Subcutaneous abdominal adipose tissue (tissue), 5 donors: Measurements from ENCODE around the gene ANKRD11.
A peak's percentile ranks its signal among the peaks of the same experiment; 100 is the strongest.
"Not testable (repeated sequence)": the region's sequence is repeated elsewhere in the genome, so short reads cannot be mapped to it uniquely, and the experiment has no call there.

Experiments used
- H3K27ac ChIP-seq: one replicate; pipeline ENCODE4 v1.7.0; 2013; ENCODE audit warnings: low read depth, mild to moderate bottlenecking, inconsistent platforms, low read length, moderate library complexity
- H3K27me3 ChIP-seq, 5 donors: one replicate each; pipeline ENCODE4 v1.7.0; 2013; ENCODE audit warnings: low read length in 5 of 5, inconsistent platforms in 1 of 5; ENCODE audit not compliant: control insufficient read depth in 5 of 5, insufficient read depth in 4 of 5
- H3K36me3 ChIP-seq, 5 donors: one replicate each; pipeline ENCODE4 v1.7.0; 2013; ENCODE audit warnings: low read length in 5 of 5; ENCODE audit not compliant: control insufficient read depth in 5 of 5, insufficient read depth in 5 of 5
- H3K4me1 ChIP-seq, 5 donors: one replicate each; pipeline ENCODE4 v1.7.0; 2013; ENCODE audit warnings: low read length in 5 of 5, mild to moderate bottlenecking in 3 of 5, moderate library complexity in 1 of 5; ENCODE audit not compliant: control insufficient read depth in 5 of 5, insufficient read depth in 5 of 5
- H3K4me3 ChIP-seq, 5 donors: one replicate each; pipeline ENCODE4 v1.7.0; 2013; ENCODE audit warnings: low read length in 5 of 5, low read depth in 1 of 5
- H3K9ac ChIP-seq, 5 donors: one replicate each; pipeline ENCODE4 v1.7.0; 2013; ENCODE audit warnings: low read length in 5 of 5, mild to moderate bottlenecking in 4 of 5, moderate library complexity in 3 of 5
- H3K9me3 ChIP-seq, 5 donors: one replicate each; pipeline ENCODE4 v1.7.0; 2013; ENCODE audit warnings: low read length in 5 of 5; ENCODE audit not compliant: control insufficient read depth in 5 of 5
- donor health status: healthy.
- donor health status: healthy.
- donor health status: healthy.
- donor health status: healthy.
- donor health status: healthy.

The ANKRD11 gene

DNA sequence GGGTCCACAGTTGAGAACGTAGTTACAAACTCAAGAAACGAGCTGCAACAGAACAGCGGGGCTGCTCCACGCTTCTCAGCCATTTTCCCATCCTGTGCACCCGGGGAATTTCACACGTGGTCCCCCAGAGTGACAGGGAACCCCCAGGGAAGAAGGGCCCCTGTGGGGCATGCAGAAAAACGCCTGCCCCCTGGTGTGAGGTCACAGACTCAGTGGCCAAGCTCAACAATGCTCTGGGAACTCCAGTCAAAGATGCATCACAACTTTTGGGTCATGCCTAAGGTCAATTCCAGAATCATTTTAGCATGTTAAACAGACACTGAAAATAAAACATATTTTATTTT lies 157.5 kb downstream of the ANKRD11 start:
- Histone ChIP-seq H3K27ac (no peak overlapping the region), H3K9ac (no peak overlapping the region), H3K4me1 (peaks cover 20 to 59% (median 34%) of the 10 kb centered on the region in 5 donors), H3K9me3 (no peaks in the 10 kb centered on the region), H3K27me3 (no peaks in the 10 kb centered on the region), H3K36me3 (no peaks in the 10 kb centered on the region), H3K4me3 (no peak overlapping the region)

DNA sequence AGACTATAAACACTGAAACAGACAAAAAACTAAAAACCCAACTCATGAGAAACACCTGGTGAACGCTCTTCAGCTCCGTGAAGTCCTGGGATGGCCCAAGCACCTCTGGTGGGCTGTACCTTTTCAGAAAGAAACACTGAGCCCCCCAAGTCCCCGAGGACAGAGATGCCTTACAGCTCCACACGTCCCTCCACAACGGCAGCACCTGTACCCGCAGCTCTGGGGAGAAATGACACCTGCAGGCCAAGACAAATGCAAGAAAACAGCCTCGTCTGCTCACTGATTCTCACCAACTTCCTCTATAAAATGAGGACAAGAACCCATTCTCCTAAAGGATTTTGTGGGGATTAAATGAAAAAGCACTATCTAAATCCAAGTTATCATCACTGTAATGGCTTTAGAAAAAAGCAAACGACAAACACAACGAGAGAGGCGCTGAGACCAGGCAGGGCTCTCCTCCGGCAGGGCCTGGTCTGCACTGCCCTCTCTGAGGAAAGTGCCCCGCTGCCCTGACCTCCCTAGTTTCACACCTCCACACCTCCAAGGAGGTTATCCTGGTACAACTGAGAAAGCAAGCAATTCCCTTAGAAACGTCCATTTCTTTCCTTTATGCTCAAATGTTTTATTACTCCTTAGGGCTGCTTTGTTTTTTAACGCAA lies 158.0 kb downstream of the ANKRD11 start:
- Histone ChIP-seq H3K9me3 (no peaks in the 10 kb centered on the region), H3K36me3 (no peaks in the 10 kb centered on the region), H3K27me3 (no peaks in the 10 kb centered on the region), H3K9ac (no peak overlapping the region), H3K4me3 (no peak overlapping the region), H3K4me1 (peaks cover 20 to 57% (median 34%) of the 10 kb centered on the region in 5 donors), H3K27ac (no peak overlapping the region)

DNA sequence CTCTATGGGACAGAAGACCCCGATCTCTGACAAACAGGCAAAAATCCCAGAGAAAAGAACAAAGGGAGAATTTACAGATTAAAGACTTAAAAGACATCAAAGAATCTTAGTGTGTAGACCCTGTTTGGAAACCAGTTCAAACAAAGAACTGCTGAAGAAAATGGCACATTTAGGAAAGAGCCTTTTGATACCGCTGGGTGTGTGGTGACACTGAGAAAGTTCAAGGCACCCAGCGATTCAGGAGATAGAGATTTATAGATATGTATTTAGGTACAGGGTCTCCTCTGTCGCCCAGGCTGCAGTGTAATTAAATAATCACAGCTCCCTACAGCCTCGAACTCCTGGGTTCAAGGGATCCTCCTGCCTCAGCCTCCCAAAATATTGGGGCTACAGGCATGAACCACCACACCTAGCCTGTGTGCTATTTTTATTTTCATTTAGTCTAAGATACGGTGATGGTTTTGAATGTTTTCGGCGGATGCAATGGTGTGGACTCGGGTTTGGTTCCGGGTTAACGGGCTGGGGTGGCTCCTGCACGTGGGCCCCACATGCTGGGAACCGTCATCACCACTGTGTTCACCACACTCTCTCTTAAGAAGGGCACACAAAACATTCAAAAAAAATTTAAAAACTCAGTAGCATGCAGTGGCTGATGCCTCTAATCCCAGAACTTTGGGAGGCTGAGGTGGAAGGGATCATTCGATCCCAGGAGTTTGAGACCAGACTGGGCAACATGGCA lies 158.8 kb downstream of the ANKRD11 start:
- Histone ChIP-seq H3K27me3 (no peaks in the 10 kb centered on the region), H3K4me3 (no peak overlapping the region), H3K9me3 (no peaks in the 10 kb centered on the region), H3K27ac (no peak overlapping the region), H3K4me1 (peaks cover 20 to 61% (median 42%) of the 10 kb centered on the region in 5 donors), H3K9ac (no peak overlapping the region), H3K36me3 (no peaks in the 10 kb centered on the region)

DNA sequence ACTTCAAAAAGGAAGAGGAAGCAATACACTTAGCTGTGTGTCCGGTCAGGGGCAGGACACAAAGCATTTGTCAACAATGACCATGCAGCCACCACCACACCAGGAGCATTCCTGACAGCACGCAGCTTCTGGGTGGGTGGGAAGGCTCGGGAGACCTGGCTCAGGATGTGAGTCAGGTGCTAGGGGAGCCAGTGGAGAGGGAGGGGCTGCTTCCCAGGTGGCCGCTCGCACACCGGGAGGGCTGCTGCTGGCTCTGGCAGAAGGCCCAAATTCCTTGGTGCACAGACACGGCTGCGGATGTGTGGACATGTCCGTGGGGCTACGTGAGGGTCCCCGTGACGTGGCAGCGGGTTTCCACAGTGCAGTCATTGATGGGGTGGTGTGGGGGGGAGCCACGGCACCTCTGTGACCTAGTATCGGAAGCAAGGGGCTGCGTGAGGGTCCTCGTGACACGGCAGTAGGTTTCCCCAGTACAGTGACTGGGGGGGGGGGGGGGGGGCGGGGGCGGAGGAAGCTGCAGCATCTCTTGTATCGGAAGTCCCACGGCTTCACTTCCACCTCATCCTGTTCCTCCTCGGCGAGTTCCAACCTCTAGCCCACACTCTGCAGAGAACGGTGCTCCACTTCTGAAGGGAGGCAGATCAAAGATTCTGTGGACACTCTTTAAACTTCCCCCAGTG lies 160.0 kb downstream of the ANKRD11 start:
- Histone ChIP-seq H3K9ac (peak overlapping the region in 1 of 5 donors; percentile 28), H3K36me3 (no peaks in the 10 kb centered on the region), H3K27me3 (no peaks in the 10 kb centered on the region), H3K4me1 (peaks cover 18 to 61% (median 49%) of the 10 kb centered on the region in 5 donors), H3K4me3 (peak overlapping the region in 2 of 5 donors; percentile 37 to 43), H3K9me3 (no peaks in the 10 kb centered on the region), H3K27ac (no peak overlapping the region)

DNA sequence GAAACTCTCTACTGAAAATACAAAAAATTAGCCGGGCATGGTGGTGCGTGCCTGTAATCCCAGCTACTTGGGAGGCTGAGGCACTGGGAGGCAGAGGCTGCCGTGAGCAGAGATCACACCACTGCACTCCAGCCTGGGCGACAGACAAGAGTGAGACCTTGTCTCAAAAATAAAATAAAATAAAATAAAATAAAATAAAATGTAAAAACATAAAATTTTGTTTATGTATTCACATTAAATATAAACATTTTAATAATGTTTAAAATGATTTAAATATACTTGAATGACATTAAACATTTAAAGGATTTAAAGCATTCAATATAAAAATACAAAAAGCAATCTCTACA lies 160.6 kb downstream of the ANKRD11 start:
- H3K9me3 ChIP-seq, H3K9ac ChIP-seq, H3K27ac ChIP-seq, H3K4me3 ChIP-seq, H3K36me3 ChIP-seq, H3K27me3 ChIP-seq: not testable (repeated sequence)
- H3K4me1 ChIP-seq, result peaks cover 17 to 61% (median 49%) of the 10 kb centered on the region in 5 donors

DNA sequence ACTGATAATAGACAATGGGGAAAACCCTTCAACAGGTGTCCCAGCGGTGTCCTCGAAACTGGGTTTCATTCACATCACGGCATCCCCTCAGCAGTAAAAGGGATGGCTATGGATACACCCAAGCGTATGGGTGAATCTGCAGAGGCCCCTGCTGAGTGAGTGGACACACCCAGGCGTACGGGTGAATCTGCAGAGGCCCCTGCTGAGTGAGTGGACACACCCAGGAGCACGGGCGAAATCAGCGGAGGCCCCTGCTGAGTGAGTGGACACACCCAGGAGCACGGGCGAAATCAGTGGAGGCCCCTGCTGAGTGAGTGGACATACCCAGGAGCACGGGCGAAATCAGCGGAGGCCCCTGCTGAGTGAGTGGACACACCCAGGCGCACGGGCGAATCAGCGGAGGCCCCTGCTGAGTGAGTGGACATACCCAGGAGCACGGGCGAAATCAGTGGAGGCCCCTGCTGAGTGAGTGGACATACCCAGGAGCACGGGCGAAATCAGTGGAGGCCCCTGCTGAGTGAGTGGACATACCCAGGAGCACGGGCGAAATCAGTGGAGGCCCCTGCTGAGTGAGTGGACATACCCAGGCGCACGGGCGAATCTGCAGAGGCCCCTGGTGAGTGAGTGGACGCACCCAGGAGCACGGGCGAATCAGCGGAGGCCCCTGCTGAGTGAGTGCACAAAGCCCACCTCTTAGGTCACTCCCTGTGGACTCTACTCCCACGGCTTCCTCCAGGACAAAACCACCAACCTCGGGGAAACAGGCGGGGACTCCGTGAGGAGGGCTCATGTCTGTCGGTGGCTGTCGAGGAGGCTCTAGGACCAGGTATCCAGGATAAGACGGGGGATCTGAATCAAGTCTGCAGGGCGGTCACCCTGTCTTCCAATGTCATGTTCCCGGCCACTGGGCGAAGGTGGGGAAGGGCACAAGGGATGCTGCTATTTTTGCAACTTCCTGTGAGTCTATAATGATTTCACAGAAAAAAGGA lies 161.7 kb downstream of the ANKRD11 start:
- not testable (repeated sequence) for H3K27me3 ChIP-seq, H3K36me3 ChIP-seq, H3K4me3 ChIP-seq, H3K9me3 ChIP-seq, H3K9ac ChIP-seq, H3K27ac ChIP-seq
- H3K4me1 ChIP-seq, result peaks cover 12 to 61% (median 48%) of the 10 kb centered on the region in 5 donors

DNA sequence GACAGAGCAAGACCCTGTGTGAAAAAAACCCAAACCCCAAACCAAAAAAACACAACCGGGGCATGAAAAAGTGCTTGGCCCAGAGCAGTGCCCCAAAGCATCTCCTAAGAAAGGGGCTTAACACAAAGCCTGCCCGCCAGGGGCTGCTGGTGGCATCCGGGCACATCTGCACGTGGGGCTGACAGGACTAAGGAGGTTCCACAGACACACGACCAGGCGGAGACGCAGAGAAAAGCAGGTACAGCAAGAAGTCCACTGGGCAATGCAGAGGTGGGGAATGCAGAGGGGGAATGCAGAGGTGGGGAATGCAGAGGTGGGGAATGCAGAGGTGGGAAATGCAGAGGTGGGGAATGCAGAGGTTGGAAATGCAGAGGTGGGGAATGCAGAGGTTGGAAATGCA lies 163.6 kb downstream of the ANKRD11 start:
- Histone ChIP-seq H3K27me3 (no peaks in the 10 kb centered on the region), H3K27ac (peak overlapping the region; percentile 66), H3K36me3 (no peaks in the 10 kb centered on the region), H3K4me1 (peaks cover 17 to 74% (median 50%) of the 10 kb centered on the region in 5 donors), H3K4me3 (no peak overlapping the region), H3K9me3 (no peaks in the 10 kb centered on the region), H3K9ac (no peak overlapping the region)

DNA sequence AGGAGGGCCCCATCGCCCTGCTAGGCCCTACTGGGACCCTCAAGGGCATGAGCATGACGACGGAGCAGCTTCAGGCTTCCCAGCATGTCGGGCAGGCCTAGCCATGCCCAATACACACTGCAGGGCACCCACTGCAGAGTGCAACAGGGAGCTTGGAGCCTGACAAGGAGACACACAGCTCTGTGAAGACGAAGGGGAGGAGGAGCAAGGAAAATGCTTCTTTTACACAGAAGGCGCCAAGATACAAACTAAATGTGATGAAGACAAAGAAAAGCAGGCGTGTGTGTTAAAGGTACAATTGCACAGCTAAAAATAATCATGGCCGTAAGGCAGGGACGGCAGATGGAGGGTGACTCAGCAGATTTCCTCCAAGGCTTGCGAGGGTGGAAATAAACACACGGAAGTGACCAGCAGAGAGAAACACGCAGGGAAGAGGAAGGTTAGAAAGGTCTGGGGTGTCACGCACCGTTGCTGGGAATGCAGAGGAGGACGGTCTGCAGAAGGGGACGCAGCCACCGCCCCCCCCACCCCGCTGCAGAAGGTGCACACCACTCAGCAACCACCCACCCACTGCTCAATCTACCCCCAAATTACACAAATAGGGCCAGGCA lies 164.4 kb downstream of the ANKRD11 start:
- peaks cover 18 to 72% (median 52%) of the 10 kb centered on the region in 5 donors for H3K4me1 ChIP-seq
- H3K9me3 ChIP-seq, result no peaks in the 10 kb centered on the region
- no peaks in the 10 kb centered on the region for H3K27me3 ChIP-seq
- peak overlapping the region; percentile 11 to 62 (median 46) for H3K4me3 ChIP-seq
- no peaks in the 10 kb centered on the region for H3K36me3 ChIP-seq
- H3K27ac ChIP-seq, result peak overlapping the region; percentile 66
- peak overlapping the region in 4 of 5 donors; percentile 1 to 49 (median 36) for H3K9ac ChIP-seq
